Glomerular visceral epithelial cell (primary cell): Measurements from ENCODE around the gene ZFYVE28.

Experiments
- DNase-seq: peaks from one replicate; pipeline ENCODE4 v3.0.0-alpha.2; 2016; ENCODE audit errors: extremely low spot score

ZFYVE28 gene

DNA sequence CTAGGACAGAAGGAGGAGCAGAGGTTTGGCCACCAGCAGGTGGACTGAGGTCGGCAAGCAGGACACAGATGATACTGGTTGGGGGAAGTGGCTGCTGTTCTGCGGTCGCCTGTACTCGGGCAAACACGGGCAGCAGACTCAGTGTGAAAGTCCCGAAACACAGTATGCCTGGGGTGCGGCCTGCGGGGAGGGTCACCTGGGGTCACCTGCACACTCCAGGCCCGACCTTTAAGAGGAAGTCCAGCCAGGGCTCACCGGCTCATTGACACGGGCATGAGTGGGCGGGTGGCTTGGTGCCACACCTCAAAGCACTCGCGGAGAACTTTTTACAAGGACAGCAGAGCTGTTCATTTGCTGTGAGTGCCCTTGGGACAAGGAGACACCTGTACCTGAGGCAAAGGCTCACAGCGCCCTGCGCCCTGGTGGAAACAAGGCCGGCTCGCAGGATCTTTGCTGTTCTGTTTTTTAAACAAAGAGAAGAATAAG lies 85.0 kb downstream of the ZFYVE28 start:
- no peak for DNase-seq

DNA sequence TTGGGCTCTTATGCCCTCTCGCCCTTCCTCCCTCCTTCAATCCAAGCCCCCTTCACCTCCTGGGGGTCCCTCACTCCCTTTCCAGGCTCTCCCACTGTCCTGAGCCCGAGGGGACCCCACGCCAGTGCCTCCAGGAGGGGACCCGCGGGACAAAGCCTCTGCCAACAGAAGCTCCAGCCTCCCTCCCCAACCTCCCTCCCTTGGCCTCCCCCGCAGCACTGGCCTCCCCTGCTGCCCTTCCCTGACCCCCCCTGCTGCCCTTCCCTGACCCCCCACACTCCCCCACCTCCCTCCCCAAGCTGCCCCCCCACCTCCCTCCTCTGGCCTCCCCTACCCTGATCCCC lies 85.5 kb downstream of the ZFYVE28 start:
- DNase-seq: no peak

DNA sequence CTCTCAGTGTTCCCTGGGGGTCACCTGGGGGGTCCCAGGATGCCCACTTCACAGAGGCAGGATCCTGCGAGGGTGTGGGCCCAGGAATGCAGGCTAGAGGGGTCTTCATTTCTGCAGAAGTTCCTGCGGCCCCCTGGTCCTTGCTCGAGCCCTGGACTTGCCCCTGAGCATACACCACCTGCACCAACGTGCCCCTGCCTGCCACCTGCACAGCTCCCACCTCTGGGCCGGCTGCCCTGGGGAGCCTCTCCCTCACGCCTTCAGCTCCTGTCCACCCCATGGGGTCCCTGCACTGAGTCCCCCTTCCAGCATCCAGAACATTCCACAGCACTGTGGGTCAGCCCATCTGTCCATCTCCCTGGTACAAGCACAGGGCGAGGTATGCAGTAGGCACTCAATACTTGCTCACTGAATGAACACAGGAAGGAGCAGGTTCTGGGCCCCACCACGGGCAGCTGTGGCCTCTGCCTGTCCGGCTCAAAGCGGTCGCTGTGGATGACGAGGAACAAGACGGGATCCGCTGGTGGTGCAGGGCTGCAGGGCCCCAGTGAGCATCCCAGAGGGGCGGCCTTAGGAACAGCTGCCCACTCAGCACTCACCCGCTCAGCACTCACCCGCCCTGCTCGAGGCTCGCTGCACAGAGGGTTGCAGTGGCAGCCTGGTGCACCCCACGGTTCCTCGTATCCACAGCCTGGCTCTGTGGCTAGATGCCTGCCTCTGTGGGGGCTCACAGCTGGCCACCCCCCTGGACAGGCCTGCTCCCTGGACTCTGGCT lies 86.1 kb downstream of the ZFYVE28 start:
- DNase-seq: no peak

DNA sequence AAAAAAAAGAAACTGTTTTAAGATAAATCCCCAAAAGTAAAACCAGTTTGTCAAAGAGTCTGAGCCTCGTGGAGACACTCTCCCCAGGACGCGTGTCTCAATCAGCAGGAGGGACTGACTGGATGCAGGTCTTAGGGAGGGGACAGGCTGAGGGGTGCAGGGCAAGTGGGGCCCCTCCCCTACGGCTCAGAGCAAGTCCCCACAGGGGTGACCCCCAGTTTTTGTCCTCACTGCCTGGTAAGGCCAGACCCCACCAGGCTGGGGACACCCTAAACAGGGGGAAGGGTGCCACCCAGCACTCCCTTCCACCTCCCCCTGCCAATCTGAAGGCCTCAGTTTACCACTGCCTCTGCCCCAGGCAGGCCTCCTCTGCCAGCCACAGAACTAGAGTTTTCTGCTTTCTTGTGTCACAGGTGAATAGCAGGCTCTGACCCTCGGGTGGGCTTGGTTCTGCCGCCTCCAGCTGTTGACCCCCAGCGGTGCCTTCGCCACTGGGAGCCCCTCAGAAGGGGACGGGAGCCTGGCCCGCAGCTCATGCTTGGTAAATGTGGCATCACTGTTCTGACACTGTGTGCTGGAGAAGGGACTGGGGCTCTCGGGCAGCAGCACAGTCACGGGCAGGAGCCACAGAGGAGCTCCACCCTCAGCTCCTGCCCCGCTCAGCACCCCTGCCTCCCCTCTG lies 86.8 kb downstream of the ZFYVE28 start:
- no peak for DNase-seq

DNA sequence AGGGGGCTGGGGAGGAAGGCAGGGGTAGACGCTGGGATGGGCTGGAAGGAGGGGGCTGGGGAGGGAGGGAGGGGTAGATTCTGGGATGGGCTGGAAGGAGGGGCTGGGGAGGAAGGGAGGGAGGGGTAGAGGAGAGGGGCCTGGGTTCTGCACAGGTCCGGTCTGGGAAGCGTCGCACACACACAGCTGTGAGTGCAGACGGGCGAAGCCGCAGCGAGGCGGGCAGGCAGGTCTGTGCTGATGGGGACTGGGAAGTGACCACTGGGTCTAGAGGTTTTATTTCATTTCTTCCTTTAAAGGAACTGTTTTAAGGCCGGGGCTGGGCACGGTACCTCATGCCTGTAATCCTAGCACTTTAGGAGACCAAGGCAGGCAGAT lies 87.4 kb downstream of the ZFYVE28 start:
- DNase-seq: no peak

DNA sequence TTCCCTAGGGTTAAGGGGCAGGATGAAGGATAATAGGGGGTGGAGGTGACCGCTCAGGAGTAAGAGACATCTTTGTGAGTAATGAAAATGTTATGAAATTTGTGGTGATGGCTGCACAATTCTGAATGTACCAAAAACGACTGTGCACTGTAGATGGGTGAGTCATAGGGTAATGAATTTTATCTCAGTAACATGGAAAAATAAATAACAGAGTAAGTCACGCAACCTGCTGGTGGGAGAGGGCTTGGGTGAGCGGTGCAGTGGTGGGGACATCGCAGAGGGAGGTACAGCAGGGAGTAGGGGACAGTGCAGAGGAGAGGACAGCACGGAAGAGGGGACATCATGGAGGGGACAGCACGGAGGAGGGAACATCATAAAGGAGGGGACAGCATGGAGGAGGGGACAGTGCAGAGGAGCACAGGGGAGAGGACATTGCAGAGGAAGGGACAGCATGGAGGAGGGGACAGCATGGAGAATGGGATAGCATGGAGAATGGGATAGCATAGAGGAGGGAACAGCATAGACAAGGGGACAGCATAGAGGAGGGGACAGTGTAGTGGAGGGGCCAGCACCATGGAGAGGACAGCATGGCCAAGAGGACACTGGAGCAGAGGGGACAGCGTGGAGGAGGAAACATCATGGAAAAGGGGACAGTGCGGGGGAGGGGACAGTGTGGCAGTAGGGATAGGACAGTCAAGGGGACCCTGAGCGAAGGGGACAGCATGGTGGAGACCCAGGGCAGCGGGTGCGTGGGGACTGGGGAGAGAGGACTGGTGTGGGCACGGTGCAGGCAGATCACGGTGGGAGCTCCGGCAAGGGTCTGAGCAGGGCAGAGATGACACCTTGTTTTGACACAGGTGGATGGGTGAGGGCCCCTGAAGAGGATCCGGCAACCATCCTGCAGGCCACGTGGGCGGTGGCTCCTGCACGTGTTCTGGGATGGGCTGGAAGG lies 88.1 kb downstream of the ZFYVE28 start:
- peak; percentile 80 for DNase-seq

DNA sequence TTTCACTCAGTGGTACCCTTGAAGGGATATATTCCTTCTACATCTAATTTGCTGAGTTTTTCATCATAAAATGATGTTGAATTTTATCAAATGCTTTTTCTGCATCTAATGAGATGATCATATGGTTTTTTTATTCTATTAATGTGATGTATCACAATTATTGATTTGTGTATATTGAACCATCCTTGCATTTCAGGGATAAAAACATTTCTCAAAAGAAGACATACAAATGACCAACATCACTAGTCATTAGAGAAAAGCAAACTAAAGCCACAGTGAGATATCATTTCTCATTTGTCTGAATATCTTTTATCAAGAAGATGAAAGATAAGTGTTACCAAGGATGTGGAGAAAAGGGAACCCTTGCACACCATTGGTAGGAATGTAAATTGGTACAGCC lies 90.9 kb downstream of the ZFYVE28 start:
- no peak for DNase-seq

DNA sequence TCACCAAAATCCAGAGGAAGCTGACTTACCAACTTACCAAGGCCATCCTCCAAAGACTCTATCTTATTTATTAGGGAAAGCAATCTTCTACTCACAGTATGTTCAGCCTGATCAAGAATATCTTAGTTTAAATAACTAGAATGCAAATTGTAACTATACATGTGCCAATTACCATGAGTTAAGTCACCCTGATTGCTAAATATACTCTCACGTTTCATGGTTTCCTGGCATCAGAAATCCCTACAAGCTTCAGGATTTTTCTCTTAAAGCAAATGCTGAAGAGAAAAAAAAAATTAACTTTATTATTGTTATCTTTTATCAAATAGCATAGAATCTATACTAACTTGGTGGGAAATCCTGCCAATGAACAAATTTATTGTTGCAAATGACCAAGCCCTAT lies 93.6 kb downstream of the ZFYVE28 start:
- no peak for DNase-seq

DNA sequence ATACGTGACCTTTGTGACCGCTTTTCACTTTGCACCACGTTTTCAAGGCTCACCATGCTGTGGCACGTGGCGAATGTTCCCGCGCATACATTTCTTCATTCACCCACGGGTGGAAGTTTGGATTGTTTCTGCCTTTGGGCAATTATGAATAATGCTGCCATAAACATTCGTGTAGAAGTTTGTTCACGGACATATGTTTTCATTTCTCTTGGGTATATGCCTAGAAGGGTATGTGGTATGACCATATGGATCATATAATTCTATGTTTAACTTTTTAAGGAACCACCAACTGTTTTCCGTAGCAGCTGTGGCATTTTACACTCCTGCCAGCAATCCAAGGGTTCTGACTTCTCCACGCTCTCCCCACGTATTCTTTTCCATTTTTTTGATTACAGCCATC lies 95.6 kb downstream of the ZFYVE28 start:
- DNase-seq: no peak

DNA sequence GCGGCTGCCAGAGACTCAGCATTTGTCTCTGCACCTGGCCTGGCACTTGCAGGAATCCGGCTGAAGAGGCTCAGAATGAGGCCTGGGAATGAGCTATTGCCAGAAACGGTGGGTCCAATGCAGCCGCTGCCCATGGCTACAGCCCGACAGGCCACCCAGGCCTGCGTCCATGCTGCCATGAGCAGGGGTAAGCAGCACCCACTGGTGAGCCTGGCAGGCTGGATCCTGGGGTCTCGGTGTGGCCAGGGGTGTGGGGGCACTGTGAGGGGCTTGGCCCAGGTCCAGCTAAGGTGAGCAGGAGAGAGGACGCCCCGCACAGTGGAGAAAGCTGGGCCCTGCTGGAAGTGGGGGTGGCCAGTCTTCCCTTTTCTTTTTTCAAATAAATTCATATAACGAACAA lies 96.2 kb downstream of the ZFYVE28 start:
- DNase-seq: no peak

DNA sequence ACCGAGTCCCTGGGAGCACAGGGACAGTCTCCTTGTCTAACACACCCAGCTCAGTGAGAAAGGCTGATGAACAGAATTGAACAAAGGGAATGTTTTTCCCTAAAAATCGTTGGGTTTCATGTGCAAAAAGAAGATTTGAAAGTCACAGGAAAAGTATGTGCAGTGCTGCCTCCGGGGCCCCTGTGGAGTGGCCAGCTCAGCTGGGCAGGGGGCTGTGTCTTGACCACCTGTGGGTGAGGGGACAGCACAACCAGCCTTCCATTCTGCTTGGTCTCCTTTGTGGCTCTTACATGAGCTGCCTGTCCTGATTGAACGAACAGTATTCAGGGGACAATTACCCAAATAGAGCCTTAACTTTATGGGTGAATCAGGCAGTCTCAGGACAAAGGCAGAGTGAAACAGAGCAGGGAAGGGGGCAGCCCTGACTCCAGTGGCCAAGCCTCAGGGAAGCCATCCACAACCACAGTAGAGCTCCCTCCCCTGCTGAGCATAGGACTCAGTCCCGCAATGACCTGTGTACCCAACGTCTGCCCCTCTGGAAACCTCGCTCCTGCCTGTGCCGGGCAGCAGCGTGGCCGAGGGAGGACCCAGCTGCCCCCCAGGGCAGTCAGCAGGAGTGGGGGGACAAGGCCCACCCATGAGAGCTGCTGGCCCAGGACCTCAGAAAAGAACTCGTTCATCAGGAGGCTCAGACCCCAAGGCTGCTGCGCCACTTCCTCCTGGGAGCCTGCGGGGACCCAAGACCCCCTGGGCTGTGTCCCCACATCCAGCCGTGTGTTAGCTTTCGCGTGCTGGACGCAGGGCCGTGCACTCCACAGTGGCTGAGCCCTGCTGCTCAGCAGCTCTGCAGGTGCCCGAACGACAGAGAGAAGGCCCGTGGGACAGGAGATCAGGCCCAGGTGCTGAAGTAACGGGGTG lies 96.9 kb downstream of the ZFYVE28 start:
- DNase-seq: no peak

DNA sequence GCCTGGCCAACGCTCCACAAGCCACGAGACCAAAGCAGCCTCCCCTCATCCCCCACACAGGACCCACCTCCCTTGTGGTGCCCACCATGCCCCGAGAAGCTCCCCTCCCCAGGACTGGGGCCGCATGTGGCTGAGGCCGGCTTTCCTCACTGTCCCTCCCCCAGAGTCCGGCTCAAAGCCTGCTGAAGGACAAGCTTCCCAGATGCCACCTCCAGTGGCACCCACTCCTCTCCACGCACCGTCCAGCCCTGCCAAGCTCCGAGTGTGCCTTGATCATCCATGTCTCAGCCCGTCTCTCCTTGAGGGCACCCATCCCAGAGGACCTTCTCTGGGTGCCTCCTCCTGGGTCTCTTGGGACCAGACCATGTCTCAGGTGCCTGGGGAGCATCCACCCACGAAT lies 97.7 kb downstream of the ZFYVE28 start:
- DNase-seq: no peak

DNA sequence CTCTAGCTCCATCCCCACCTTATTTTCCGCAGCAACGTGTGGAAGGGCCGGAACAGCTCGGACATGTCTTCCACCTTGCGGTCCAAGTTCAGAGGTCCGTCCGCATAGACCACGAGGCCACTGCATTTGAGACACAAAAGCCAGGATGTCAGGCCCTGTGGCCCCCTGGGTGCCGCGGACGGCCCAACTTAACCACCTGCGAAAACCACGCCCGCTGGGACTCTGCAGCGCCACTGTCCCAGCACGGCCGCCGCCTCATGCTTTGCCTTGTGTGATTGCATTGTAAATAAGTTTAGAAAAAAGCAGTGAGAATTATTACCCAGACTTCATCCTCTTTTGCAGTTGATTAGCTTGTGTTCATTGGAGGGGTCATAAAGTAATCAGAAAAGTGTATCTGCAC lies 98.3 kb downstream of the ZFYVE28 start:
- no peak for DNase-seq

DNA sequence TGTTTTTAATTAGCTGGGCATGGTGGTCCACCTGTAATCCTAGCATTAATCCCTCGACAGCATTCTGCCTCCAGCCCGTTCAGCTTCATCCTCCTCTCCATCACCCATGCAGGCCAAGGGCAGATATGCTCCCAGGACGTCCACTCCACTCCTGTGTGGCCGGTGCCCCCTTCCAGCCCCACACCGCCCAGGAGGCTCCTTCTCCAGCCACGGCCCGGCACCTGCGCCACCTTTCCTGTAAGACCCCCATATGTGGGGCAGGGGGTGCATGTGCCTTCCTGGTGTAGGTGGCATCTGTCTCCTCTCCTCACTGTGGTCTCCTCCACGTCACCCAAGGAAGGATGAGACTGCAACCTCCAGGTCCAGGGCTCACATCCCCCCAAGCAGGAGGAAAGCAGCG lies 99.6 kb downstream of the ZFYVE28 start:
- no peak for DNase-seq

DNA sequence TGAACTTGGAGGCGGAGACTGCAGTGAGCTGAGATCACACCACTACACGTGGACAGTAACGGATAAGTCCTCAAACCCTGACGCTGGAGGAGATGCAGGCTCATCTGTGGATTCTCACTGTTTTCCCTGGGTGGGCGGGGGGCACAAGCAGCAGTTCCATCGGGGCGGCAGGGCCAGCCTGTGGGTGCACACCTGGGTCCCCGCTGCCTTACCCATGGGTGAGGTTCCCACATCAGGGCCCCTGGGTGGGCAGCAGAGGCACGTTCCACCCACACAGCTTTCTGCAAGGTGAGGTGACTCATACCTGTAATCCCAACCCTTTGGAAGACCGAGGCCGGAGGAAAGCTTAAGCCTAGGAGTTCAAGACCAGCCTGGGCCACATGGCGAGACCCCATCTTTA lies 100.0 kb downstream of the ZFYVE28 start:
- DNase-seq: no peak

DNA sequence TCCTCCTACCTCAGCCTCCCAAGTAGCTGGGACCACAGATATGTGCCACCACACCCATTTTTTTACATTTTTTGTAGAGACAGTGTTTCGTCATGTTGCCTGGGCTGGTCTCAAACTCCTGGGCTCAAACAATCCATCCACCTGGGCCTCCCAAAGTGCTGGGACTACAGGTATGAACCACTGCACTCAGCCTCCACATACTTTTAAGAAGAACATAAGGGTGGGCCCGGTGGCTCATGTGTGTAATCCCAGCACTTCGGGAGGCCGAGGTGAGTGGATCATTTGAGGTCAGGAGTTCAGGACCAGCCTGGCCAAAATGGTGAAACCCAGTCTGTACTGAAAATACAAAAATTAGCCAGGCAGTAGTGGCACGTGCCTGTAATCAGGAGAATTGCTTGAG lies 105.1 kb downstream of the ZFYVE28 start:
- DNase-seq: no peak

DNA sequence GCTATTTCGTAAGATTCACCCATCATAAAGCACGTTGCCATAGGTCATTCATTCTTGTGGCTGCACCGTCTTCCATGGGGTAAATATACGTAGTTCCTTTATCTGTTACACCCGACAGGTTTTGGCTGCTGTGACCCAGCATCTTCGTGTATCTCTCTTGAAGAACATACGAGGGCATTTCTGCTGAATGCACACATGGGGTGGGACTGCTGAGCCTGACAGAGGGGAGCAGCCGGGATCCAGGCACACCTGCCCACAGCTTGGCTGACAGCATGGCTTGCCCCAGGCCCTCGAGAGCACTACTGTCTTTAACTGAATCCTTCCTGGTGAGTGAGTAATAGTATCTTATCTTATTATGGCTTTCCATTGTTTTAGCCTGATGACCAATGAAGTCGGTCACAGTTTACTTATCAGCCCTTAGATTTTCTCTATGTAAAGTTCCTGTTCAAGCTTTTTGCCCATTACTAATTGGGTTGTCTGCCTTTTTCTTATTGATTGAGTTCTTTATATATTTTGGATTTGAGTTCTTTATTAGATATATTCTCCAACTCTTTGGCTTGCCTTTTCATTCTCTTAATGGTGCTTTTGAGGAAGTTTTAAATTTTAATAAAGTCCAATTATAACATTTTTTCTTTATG lies 111.6 kb downstream of the ZFYVE28 start:
- no peak for DNase-seq

DNA sequence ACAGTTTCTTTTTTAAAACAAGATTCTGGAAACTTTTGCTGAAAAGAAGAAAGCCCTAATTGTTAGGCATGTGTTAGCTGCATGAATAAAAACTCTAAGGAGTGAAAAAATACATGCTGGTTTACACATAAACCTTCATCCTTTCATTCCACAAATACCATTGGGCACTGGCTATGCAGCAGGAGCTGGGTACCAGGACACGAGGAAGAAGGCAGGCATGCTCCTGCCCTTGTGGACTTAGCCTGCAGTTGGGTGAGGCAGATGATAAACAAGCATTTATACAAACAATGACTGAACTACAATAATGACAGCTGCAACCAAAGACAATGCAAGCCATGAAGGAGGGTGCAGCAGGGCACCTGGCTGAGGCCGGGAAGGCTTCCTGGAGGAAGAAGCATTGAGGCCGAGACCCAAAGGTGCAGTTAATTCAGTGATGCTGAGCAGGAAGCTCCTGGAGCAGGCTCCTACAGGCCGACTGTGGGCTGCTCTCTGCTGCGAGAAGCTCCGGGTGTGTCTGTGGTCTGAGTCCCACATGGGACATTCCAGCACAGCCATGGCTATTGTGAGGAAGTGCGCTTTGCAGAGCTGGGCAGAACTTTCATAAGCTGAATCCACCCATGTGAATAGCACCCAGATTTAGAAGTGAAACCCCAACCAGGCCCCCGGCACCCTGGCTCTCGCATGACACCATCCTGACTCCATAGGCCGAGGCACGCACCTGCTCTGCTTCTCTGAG lies 112.5 kb downstream of the ZFYVE28 start:
- DNase-seq: no peak

DNA sequence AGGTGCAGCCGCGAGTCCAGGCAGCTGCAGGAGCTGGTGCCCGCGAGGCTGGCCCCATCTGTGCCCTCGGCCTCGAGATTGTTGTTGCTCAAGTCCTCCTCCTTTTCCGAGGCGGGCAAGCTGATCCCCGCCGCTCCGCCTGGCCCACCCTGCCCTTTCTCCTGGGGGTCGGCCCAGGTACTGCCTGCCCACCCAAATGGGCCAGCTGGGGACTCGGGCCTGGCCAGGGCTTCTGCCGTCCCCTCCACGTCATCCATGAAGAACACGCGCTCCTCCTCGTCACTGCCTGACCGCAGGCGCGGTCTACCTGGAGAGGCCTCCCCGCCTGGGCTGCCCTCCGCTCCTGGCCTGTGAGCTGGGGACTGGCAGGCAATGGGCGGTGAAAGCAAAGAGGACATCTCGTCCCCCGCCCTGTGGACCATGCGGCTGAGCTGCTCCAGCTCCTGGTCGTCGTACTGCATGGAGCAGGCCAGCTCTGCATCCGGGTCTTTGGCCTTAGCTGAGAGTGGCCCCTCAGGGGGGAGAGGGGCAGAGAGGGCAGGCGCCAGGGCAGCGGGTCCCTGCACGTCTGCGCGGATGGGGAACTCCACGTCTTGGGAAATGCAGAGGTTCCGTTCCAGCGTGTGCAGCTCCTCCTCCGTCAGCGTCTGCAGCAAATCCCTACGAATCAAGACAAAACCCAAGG lies 113.4 kb downstream of the ZFYVE28 start:
- no peak for DNase-seq
